Measurements from ENCODE around the gene MCAM.

MCAM gene

DNA sequence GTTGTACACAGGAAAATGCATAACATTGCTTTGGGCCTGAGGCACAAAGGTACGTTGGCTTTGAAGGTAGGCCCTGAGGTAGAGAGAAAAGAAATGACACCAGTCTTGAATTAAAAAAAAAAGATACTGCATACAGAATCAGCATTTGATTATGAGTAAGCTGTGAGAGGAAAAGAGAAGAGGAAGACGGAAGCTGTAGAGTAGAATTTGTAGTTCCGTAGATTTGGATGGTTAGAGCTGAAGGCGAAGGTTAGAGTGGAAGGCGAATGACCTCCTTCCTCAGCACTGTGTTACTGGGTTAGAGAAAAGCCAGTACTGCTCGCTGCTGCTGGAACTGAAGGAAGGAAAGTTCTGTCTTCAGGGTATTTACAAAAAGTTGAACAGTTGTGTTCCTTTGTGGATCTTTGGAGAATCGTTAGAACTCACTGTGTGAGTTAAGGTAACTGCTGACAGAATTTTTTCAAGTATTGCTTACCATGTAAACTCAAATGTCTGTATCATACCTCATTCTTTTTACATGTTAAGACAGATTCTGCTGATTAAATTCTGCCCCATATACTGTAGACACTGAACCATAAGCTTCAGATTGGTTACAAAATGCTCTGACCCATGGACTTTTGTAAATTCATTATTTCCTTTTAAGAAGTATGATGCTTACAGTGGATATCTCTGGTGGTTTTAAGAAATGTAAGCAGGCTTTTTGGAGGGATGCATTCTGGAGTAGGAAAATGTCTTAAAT, 50.2 kb downstream of the MCAM start:
- TF ChIP-seq TAF1 (IDR thresholded peaks at IDR 0.05; ENCODE audit: borderline replicate concordance, low read depth, low read length) = no peak
- TF ChIP-seq POLR2A (IDR thresholded peaks at IDR 0.05; ENCODE audit: low read depth, low read length) = no peak
- TF ChIP-seq POLR2AphosphoS5 (IDR thresholded peaks at IDR 0.05; ENCODE audit: low read depth, low read length) = no peak
- peak; percentile 80 for FAIRE-seq
- DNase-seq (ENCODE audit: insufficient read length) = no peak

GRCh38 chr11:119266063-119266462, 50.9 kb downstream of the MCAM start:
- FAIRE-seq = no peak
- TF ChIP-seq TAF1 (IDR thresholded peaks at IDR 0.05; ENCODE audit: borderline replicate concordance, low read depth, low read length) (no peak), POLR2A (IDR thresholded peaks at IDR 0.05; ENCODE audit: low read depth, low read length) (no peak), POLR2AphosphoS5 (IDR thresholded peaks at IDR 0.05; ENCODE audit: low read depth, low read length) (no peak)
- no peak for DNase-seq (ENCODE audit: insufficient read length)

- no peak for DNase-seq (ENCODE audit: insufficient read length)
- TF ChIP-seq POLR2AphosphoS5 (IDR thresholded peaks at IDR 0.05; ENCODE audit: low read depth, low read length) = no peak
- no peak for TF ChIP-seq POLR2A (IDR thresholded peaks at IDR 0.05; ENCODE audit: low read depth, low read length)
- TF ChIP-seq TAF1 (IDR thresholded peaks at IDR 0.05; ENCODE audit: borderline replicate concordance, low read depth, low read length) = no peak
- peak; percentile 88 for FAIRE-seq
These were observed 53.5 kb downstream of the MCAM start for GRCh38 chr11:119263352-119263940.

DNA sequence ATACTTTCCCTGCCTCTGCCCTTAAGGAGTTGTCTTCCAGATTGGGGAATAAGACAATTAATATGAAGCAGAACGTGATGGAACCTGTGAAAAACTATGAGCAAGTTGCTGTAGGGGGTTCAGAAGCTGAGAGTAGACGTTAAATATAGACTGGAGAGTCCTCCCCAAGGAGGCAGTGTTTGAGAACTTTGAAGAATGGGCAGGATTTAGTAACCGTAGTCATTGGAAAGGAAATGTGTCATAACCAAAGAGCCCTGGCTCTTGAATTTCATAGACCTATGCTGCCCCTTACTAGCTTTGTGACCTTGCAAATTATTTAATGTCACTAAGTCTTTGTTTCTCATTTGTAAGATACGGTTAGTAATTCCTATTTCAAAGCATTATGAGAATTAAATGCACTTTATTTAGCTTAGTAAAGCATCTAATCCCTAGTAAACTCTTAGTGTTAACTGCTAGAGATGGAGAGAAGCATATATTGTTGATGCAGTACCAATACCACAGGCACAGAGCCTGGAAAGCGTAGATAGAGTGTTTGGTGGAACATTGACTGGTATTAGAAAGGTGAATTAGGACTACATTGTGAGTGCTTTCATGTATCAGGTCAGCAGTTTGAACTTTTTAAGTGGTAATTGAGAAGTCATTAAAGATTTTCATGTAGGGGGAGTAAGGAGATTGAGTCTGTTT, 54.1 kb downstream of the MCAM start:
- TF ChIP-seq TAF1 (IDR thresholded peaks at IDR 0.05; ENCODE audit: borderline replicate concordance, low read depth, low read length) (no peak), POLR2A (IDR thresholded peaks at IDR 0.05; ENCODE audit: low read depth, low read length) (no peak), POLR2AphosphoS5 (IDR thresholded peaks at IDR 0.05; ENCODE audit: low read depth, low read length) (no peak)
- DNase-seq (ENCODE audit: insufficient read length) (no peak), FAIRE-seq (no peak)

GRCh38 chr11:119258983-119259382, 57.9 kb downstream of the MCAM start:
- FAIRE-seq (no peak), DNase-seq (ENCODE audit: insufficient read length) (no peak)
- TF ChIP-seq POLR2AphosphoS5 (IDR thresholded peaks at IDR 0.05; ENCODE audit: low read depth, low read length) (no peak), TAF1 (IDR thresholded peaks at IDR 0.05; ENCODE audit: borderline replicate concordance, low read depth, low read length) (no peak), POLR2A (IDR thresholded peaks at IDR 0.05; ENCODE audit: low read depth, low read length) (no peak)
